OCI-LY7 (cell line): ENCODE measurements around the gene GLMN. TPM values are rescaled to one million over a fixed set of nuclear protein-coding genes. Genes with fewer than 3 reads are reported as not detected.
A peak's percentile ranks its signal among the peaks of the same experiment; 100 is the strongest.

Experiments used
- BruUV-seq: library from RNA; stranded (reverse); fragments of 400-500 nt; replicated peaks from 2 replicates; lab custom pipeline; 2021; lab: Mats Ljungman, UMichigan
- CTCF ChIA-PET: fragments of 300-600 bp; sonication (Branson Sonifier 250); formaldehyde crosslinking; loops from one replicate; lab custom pipeline; 2022; ENCODE audit warnings: antibody characterized with exemption; ENCODE audit not compliant: unreplicated experiment; lab: Charles Lee
- POLR2A ChIA-PET: fragments of 300-600 bp; sonication (Branson Sonifier 250); formaldehyde crosslinking; loops from one replicate; lab custom pipeline; 2022; ENCODE audit warnings: antibody characterized with exemption; lab: Charles Lee
- DNase-seq: peaks from one replicate; pipeline ENCODE4 v3.0.0-alpha.2; 2015; ENCODE audit warnings: low spot score
- H2AFZ ChIP-seq: fragments of 200-600 bp; sonication (generic), shearing (Covaris generic); 2 replicates; pipeline ENCODE4 v1.6.1; 2014; ENCODE audit warnings: mild to moderate bottlenecking, antibody characterized with exemption, low read length, moderate library complexity
- H3K27ac ChIP-seq: fragments of 200-600 bp; sonication (generic); 2 replicates; pipeline ENCODE4 v1.5.1; 2014; ENCODE audit warnings: mixed run types, low read depth, mild to moderate bottlenecking, moderate library complexity, low read length, inconsistent platforms; ENCODE audit not compliant: poor library complexity, severe bottlenecking
- H3K36me3 ChIP-seq: fragments of 200-600 bp; sonication (generic); 2 replicates; pipeline ENCODE4 v1.6.1; 2014; ENCODE audit warnings: mild to moderate bottlenecking, antibody characterized with exemption, low read length, moderate library complexity, mixed read lengths; ENCODE audit not compliant: insufficient read depth
- H3K4me1 ChIP-seq: fragments of 200-600 bp; sonication (generic); 2 replicates; pipeline ENCODE4 v1.5.1; 2014; ENCODE audit warnings: mild to moderate bottlenecking, low read length; ENCODE audit not compliant: insufficient read depth, poor library complexity, severe bottlenecking
- H3K4me2 ChIP-seq: fragments of 200-600 bp; sonication (generic); 2 replicates; pipeline ENCODE4 v1.6.1; 2014; ENCODE audit warnings: mild to moderate bottlenecking, low read length
- H3K4me3 ChIP-seq: fragments of 200-600 bp; sonication (generic); 2 replicates; pipeline ENCODE4 v1.5.1; 2014; ENCODE audit warnings: mild to moderate bottlenecking, low read depth, low read length; ENCODE audit not compliant: poor library complexity, severe bottlenecking
- H3K79me2 ChIP-seq: fragments of 200-600 bp; sonication (generic); 2 replicates; pipeline ENCODE4 v1.6.1; 2016; ENCODE audit warnings: low read depth, mild to moderate bottlenecking, low read length, moderate library complexity, mixed read lengths; ENCODE audit not compliant: insufficient read depth
- H3K9me2 ChIP-seq: fragments of 200-600 bp; sonication (generic); 2 replicates; pipeline ENCODE4 v1.6.1; 2016; ENCODE audit warnings: mild to moderate bottlenecking, low read length, mixed read lengths; ENCODE audit not compliant: insufficient read depth
- H3K9me3 ChIP-seq: fragments of 200-600 bp; sonication (generic); 2 replicates; pipeline ENCODE4 v1.6.1; 2014; ENCODE audit warnings: mild to moderate bottlenecking, mixed run types, low read length, mixed read lengths
- H4K20me1 ChIP-seq: fragments of 200-600 bp; sonication (generic); 2 replicates; pipeline ENCODE4 v1.6.1; 2014; ENCODE audit warnings: mild to moderate bottlenecking, antibody characterized with exemption, low read length, moderate library complexity, mixed read lengths; ENCODE audit not compliant: insufficient read depth
- CTCF ChIP-seq: fragments of 200-600 bp; sonication (generic); conservative IDR thresholded peaks from 2 replicates; pipeline ENCODE4 v1.5.1; 2014; ENCODE audit warnings: mild to moderate bottlenecking, antibody characterized with exemption, low read length, moderate library complexity, mixed read lengths
- EZH2phosphoT487 ChIP-seq: fragments of 200-600 bp; sonication (generic); IDR thresholded peaks from 2 replicates; pipeline ENCODE4 v1.6.1; 2018; ENCODE audit warnings: low read depth, borderline replicate concordance, mild to moderate bottlenecking, mixed run types, antibody characterized with exemption, low read length, moderate library complexity, mixed read lengths
- intact Hi-C: fragments of 100-400 bp; cut with micrococcal nuclease; formaldehyde crosslinking; loops from one replicate; pipeline ENCODE4 v1.10.0; 2022; ENCODE audit not compliant: unreplicated experiment
- total RNA-seq, 2 experiments: library from RNA; depleted of rRNA in 1 of 2; stranded (reverse); fragments of >200 nt in 1 of 2; shearing (Covaris generic) in 1 of 2; gene quantifications; 2 replicates each; pipeline ENCODE4 v1.2.3, GENCODE V29; 2014 to 2022

Gene GLMN
- total RNA-seq, 2 experiments from 2014 or later, result 12.4 to 14.6 TPM

- Histone ChIP-seq H3K9me3 (no peaks in the 10 kb centered on the region), H3K4me3 (no peak overlapping the region), H2AFZ (0 out of 2 replicates have a peak overlapping the region, but pooled peaks have one; percentile 30), H3K79me2 (no peaks in the 10 kb centered on the region), H3K4me1 (no peaks in the 10 kb centered on the region), H4K20me1 (no peaks in the 10 kb centered on the region), H3K36me3 (no peaks in the 10 kb centered on the region), H3K9me2 (no peaks in the 10 kb centered on the region), H3K27ac (no peak overlapping the region), H3K4me2 (no peak overlapping the region)
- POLR2A ChIA-PET, result interaction anchor here (0.6 to 0.7 kb wide), 3 partner anchors 45 to 1197 kb away, joined by 3 read pairs; no protein-coding TSS in a partner anchor
- BruUV-seq, result no TSS peak
- intact Hi-C loops, result no loop called here
- TF ChIP-seq CTCF (no peak), EZH2phosphoT487 (no peak)
- DNase-seq, result peak; percentile 7
- CTCF ChIA-PET, result no interaction called here
These were observed 96.8 kb downstream of the GLMN start for GRCh38 chr1:92201973-92202372.

Other genes with a start within 250 kb of the GLMN start
- gene SETSIP, start 223.6 kb downstream of the GLMN start, total RNA-seq (2014; rRNA removed; shearing (Covaris generic)), result 0.44 and 0.67 TPM in 2 replicates
- gene SETSIP, start 223.6 kb downstream of the GLMN start, total RNA-seq (2022), result not detected in 2 replicates
- 0.28 TPM in 2 replicates for gene BTBD8, start 218.6 kb downstream of the GLMN start, total RNA-seq (2014; rRNA removed; shearing (Covaris generic))
- gene BTBD8, start 218.6 kb downstream of the GLMN start, total RNA-seq (2022), result 3.3 and 3.4 TPM in 2 replicates
- not detected in 2 replicates for gene C1orf146, start 81.1 kb downstream of the GLMN start, total RNA-seq (2014; rRNA removed; shearing (Covaris generic))
- not detected in 2 replicates for gene C1orf146, start 81.1 kb downstream of the GLMN start, total RNA-seq (2022)
- gene RPAP2, start 72 bp upstream of the GLMN start, total RNA-seq (2014; rRNA removed; shearing (Covaris generic)), result 2.2 and 8.6 TPM in 2 replicates
- gene RPAP2, start 72 bp upstream of the GLMN start, total RNA-seq (2022), result 20.8 and 21.9 TPM in 2 replicates
- gene GFI1, start 187.9 kb upstream of the GLMN start, total RNA-seq (2014; rRNA removed; shearing (Covaris generic)), result 0.44 and 0.50 TPM in 2 replicates
- 0.30 and 1.1 TPM in 2 replicates for gene GFI1, start 187.9 kb upstream of the GLMN start, total RNA-seq (2022)